ENCODE results near the gene C6orf89.

Gene C6orf89

DNA sequence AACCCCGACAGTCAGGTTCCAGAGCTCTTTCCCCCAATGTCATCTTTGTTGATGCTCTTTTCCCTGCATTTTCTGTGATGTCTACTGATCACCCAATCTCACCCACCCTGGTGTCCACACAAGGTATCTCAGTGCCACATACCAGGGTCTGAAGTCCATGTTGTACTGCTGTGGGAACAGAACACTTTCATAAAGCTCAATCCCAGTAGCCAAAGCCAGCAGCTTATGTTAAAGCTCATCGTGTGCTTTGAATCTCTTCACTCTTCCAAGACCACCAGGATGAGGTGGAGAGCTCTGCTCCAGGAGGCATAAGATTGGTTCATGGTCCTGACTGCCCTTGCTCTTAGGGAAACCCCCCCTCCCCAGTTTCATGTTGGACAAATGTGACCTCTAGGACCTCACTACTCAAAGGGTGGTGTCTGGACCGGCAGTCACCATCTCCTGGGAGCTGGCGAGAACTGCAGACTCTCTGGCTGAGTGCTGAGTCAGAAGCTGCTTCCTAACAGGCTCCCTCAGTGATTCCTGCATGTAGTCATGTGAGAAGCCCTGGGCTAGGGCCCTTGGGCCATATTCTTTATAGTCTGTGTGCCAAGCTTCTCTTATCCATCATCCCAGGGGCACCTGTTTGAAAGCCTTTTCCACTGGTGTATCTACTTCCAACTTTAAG is 33.1 kb upstream of the C6orf89 start:
- DNase-seq (ENCODE audit: low read depth in 4 of 4, low spot score in 1 of 4), result no peak

DNA sequence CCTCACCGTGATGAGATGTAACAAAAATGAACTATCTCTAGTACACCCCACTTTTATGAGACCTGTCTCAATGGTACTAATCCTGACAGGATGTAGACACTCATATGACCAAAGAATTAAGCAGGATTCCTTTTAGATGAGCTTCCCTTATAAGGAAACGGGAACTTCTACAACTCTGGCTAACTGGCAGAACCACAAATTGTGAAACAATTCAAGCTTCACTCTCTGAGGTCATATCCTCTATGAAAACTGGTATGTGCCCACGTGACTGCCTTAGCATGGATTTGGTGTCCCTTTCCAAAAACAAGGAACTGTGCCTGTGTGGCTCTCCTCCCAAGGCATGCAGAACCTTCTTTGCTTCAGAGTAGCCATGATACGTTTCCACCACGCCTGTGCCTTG is 32.4 kb upstream of the C6orf89 start:
- no peak for DNase-seq (ENCODE audit: low read depth in 4 of 4, low spot score in 1 of 4)

DNA sequence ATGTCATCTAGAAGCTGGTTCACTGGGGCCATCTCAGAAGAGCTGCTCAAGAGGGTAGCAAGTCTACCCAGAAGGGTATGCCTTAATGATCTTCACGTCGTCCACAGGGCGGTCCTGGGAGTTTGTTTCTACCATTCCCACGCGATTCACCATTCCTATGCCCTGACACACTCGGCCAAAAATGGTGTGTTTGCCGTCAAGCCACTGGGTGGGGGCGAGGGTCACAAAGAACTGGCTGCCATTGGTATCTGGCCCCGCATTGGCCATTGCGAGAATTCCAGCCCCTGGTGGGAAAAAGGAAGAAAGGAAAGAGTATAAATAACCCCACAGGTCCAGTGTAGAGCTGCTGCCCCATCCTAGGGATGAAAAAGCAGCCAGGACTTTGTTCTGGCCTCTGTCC is 30.0 kb upstream of the C6orf89 start:
- no peak for DNase-seq (ENCODE audit: low read depth in 4 of 4, low spot score in 1 of 4)

DNA sequence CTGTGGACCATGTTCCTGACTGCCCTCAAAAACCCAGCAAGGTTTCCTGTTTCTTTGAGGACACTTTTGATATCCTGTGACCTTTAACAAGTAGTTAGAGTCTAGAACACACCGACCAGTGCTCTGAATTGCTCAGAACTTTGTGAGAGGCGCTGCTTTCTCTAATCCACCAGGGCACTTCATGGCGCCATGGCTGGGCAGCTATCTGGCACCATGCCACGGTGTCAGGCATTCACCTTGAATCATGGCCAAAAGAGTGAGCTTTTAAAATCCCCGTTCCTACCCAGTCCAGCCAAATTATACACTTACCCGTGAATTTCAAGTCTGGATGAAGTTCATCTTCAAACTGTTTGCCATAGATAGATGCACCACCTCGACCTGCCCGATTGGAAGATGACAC is 29.5 kb upstream of the C6orf89 start:
- DNase-seq (ENCODE audit: low read depth in 4 of 4, low spot score in 1 of 4), result no peak

DNA sequence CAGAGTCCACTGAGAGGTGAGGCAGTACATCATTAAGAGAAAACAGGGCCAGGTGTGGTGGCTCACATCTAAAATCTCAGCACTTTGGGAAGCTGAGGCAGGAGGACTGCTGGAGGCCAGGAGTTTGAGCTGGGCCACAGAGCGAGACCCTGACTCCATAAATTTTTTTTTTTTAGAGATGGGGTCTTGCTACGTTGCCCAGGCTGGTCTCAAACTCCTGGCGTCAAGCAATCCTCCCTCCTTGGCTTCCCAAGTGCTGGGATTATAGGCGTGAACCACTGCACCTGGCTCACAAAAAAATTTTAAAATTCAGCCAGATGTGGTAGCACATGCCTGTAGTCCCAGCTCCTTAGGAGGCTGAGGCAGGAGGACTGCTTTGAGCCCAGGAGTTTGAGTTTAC is 28.4 kb upstream of the C6orf89 start:
- no peak for DNase-seq (ENCODE audit: low read depth in 4 of 4, low spot score in 1 of 4)

DNA sequence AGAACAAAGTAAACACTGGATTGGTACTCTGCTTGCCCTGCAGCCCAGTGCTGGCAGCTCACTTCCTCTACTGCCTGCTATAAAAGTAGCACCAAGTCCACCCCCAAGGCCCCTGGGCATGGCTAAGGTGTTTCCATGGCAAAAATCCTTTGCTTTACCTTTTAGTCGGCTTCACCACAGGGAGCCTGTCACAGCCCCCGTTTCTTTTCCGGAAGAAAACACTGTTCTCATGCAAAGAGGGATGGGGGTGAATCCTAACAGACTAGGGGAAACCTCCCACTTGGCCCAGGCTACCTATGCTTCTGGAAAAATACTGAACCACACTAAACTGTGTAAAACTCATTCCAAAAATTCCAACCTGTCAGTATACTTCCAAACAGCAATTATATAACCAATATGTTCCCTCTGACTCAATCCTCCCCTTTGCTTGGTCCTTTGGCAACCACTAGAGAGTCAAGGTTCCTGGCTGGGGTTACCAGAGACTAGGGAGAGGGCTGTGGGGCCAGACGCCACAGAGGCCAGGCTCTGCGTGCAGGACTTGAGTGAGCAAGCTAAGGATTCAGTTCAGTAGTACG is 27.3 kb upstream of the C6orf89 start:
- DNase-seq (ENCODE audit: low read depth in 4 of 4, low spot score in 1 of 4), result no peak

DNA sequence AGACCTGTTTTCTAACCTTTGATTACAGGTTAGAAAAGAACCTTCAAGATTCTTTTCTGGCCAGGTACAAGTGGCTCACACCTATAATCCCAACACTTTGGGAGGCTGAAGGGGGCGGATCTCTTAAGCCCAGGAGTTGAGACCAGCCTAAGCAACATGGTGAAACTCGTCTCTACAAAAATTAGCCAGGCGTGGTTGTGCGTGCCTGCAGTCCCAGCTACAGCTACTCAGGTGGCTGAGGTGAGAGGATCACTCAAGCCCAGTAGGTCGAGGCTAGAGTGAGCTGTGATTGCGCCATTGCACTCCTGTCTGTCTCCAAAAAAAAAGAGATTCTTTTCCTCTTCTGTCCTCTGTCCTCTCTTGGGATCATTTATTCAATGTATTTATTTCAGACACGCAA is 25.6 kb upstream of the C6orf89 start:
- no peak for DNase-seq (ENCODE audit: low read depth in 4 of 4, low spot score in 1 of 4)

DNA sequence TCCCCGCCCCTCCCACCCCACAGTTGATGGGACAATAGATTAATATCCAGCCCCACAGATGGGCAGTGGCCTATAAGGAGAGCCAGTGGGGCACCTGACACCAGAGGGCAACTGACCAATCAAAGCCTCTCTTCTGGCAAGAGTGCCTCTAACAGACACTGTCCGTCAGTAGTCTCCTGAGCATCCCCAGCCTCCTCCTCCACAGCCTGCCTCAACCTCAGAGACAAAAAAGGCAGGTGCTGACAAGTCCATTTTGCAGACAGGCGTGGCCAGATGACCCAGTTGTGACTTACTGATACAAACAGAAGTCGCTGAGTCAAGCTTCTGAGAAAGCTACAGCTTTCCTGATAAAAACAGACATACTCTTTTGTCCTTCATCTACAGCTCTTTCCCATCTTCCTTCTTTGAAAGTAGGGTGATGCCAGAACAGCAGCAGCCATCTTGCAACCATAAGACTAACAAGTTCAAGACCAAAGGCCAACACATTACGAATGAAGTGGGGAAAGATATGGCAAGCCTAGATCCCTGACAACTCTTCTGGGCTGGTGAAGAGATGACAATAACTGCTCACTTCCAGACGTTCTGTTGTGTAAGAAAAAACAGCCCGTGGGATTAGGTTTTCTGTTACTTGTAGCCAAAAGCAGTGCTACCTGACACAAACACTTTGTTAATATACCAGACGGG is 23.4 kb upstream of the C6orf89 start:
- no peak for DNase-seq (ENCODE audit: low read depth in 4 of 4, low spot score in 1 of 4)

DNA sequence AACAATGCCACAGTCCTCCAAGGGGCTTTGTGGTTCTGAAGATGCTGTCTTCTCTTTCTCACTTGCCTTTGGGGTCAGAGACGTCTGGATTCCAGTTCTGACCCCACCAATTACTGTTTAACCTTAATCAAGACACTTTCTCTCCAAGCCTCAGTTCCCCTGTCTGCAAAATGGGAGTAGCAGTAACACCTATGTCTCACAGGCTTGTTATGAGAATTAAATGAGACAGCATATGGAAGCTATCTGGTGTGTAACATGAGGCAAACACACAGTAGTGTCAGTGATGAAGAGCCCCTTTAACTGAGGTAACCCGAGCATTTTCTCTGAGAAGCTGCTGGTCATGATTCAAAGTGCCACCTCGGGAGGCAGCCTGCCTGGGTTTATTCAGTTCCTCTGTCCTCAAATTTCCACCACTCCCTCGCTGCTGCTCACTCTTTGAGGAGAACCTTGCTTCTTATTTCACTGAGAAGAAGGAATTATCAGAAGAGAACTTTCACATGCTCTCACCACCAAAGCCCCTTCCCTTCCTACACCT is 22.8 kb upstream of the C6orf89 start:
- no peak for DNase-seq (ENCODE audit: low read depth in 4 of 4, low spot score in 1 of 4)

DNA sequence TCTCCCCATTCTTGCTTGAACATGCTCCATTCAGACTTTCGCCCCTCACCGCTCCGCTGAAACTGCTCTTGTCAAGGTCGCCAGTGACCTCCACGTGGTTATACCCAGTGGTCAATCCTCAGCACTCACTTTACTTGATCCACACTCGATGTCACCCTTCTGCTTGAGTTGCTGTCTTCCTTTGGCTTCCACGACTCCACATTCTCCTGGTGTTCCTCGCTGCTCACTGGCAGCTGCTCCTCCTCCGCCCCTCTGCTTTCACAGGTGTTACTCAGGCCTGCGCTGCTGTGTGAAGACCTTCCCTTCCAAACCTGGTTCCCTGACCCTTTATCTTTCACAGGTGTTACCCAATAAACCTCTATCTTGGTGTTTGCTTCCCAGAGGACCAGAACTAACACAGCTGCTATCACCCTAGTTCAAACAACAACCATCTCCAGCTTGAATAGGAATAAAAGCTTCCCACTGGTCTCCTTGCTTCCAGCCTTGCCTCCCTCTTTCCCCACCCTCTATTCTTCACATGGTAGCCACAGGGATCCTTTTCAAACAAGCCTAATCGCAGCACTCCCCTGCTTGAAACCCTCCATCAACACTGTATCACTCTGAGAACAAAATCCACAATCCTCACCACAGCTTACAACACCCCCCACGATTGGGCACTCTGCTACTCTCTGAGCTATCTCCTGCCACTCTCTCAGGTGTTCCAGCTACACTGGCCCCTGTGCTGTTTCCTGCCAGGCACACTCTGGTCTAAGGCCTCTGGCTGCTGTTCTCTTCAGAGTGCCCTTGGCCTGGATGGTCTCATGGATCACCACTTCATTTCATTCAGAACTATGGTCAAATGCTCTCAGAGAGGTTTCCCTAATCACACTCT is 21.8 kb upstream of the C6orf89 start:
- DNase-seq (ENCODE audit: low read depth in 4 of 4, low spot score in 1 of 4), result no peak

DNA sequence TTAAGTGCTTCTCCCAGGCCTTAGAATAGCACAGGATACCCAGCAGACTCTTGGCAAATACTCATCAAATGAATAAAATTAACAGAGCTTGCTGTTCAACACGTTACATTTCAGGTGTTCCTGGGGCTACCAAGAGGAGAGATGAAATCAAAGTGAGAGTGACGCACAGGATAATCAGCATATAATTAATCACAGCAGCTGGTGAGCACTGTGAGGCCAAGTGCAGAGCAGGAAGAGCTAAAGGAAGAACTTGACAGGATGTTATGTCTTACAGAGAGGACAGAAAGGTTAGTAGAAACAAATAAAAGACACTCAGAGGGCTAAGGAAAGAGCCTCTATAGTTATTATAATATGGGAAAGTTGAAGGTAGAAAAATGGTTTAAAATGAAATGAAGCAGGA is 19.9 kb upstream of the C6orf89 start:
- DNase-seq (ENCODE audit: low read depth in 4 of 4, low spot score in 1 of 4), result no peak

DNA sequence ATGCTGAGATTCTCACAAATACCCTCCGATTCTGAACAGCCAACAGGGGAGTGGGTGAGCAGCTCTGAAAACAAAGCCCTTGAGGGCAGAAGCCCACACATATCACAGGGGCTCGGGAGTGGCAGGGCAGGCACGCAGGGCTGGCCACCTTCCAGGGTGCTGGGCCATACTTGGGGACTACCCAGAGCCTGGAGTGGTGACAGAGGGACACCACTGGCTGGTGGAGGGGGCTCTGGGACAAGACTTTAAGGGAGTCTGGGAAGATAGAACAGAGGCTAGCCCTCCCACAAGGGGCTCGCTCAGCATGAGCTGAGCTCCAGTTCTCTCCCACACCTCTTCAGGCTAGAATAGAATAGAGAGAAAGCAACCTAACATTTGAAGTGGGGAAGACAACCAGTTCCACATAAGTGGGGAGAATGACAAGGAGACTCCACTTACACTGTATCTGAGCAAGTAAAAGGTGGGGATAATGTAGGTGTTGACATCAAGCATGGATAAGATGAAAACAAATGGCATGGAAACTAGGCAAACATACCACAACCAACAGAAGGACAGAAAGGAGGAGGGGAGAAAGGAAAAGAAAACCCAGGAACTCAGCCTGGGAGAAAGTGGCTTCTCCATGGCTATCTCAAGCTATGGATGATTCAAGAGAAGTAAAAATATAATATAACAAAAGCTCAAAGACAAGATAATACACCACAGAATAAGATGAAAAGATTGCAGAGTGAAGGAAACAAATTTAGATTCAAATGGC is 18.1 kb upstream of the C6orf89 start:
- no peak for DNase-seq (ENCODE audit: low read depth in 4 of 4, low spot score in 1 of 4)

DNA sequence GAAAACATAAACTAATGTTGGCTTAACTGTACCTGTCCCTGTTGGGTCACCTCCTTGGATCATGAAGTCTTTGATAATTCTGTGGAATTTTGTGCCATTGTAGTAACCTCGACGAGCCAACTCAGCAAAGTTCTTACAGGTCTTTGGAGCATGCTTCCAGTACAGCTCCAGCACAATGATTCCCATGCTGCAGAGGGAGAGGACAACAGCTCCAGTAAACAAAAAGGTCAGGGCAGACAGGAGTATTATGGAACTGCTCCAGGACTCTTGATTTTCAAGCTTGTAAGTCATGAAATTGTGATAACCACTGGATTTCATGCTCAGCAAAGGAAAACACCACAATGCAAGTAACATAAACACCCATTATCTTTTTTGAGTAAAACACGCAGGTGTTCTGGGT is 14.1 kb upstream of the C6orf89 start:
- no peak for DNase-seq (ENCODE audit: low read depth in 4 of 4, low spot score in 1 of 4)

DNA sequence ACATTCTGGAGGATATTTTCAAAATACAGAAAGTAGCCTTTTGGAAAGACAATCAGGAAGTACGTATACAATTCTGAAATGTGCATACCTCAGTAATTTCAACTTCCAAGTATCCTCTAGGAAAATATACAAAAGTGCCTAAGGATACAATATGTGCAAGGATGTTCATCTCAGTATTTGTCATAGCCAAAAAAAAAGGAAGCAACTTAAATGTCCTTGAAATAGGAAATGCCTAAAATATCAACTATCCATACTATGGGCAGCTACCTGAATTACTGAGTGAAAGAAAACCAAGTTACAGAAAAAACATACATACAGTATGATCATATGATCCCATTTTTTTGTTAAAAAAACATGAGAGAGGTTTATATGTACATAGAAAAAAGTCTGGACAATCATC is 12.6 kb upstream of the C6orf89 start:
- DNase-seq (ENCODE audit: low read depth in 4 of 4, low spot score in 1 of 4), result no peak

DNA sequence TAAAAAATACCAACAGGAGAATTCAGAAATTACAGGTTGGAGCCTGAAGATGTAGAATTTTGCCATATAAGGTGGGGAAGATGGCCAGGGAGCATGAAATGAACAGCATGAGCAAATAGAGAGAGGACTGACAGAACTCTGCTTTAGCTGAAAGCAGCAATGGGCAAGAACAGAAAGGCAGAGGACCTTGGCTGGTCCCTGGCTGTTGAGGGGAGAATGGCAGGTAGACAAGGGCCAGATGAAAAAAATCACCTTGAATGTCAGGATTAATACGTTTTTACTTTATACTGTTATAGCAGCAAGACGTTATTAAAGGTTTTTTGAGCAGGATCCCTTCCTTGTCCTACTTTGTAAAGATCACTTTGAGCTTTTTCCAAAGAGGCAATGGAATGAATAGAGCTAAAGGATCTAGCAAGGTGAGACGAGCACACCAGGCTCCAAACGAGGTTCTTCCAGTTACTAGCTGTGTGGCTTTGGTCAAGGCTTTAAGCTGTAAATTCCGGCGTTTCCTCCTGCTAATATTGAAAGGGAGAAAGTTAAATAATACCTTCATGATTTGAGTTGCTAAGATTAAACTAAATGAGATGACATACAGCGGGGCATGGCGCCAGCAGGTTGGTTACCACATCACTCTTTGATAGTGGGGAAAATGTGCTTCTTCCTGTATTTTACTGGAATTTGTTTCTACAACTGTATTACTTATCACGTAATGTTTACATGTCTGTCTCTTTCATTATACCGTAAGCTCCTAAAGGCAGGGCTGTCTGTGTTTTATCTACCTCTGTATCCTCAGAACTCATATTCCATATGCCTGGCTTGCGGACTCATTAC is 11.9 kb upstream of the C6orf89 start:
- DNase-seq (ENCODE audit: low read depth in 4 of 4, low spot score in 1 of 4), result no peak

DNA sequence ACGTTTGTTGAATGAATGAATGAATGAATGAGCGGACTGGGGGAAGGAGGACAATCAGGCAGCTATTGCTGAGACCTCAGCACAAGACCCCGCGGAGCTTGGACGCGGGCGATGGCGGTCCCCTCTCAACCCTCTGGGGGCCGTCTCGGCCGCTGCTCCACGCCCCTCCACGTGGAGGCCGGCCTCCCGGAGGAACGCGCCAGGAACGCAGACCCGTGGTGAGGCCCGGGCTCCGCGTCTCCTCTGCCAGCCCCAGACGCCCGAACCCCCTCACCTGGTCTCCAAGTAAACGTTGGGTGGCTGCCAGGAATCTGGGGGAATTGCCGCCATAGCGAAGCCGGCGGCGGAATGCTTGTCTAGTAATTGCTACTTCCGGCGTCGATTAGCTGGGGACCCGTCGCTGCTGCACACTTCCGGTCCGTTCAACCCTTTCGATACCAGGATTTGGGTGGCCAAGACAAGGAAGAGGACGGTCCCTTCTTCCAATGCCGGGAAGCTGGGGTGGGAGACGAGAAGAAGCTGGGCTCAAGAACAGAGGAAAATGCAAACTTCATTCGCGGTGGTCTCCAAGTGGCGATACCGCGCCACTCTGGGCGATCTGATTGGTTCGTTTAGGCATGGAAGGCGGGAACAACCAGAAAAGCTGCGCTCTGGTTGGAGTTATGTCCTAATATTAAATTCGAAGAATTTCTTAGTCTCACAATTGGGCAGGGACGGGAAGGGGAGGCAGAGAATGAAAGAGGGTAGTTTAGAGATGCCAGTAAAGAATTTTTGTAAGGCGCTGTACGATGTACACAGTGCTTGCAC is 11.1 kb upstream of the C6orf89 start, which contains the start of gene PPIL1:
Gene PPIL1, minus strand, starts transcription at position 361 of the 807 bp plus-strand sequence. Its CDS starts 31 bp downstream, at position 330.
- peak; percentile 57 to 75 (median 72) for DNase-seq (ENCODE audit: low read depth in 4 of 4, low spot score in 1 of 4)

DNA sequence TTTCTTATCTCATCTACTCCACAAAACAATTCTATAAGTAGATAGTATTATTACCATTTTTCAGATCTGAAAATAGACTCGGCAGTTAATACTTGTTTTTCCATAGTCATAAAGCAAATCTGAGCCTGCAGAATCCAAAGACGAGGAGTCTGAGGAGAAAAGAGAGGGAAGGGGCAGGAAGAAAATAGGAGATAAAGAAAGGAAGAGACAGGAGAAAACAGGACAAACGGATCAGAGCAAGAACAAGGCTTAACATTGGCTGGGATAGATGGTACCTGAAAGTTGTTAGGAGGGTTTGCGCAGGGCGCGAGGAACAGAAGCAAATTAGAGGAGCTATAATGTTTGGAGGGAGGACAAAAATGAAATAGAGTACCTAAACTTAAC is 10.5 kb upstream of the C6orf89 start:
- DNase-seq (ENCODE audit: low read depth in 4 of 4, low spot score in 1 of 4), result no peak

DNA sequence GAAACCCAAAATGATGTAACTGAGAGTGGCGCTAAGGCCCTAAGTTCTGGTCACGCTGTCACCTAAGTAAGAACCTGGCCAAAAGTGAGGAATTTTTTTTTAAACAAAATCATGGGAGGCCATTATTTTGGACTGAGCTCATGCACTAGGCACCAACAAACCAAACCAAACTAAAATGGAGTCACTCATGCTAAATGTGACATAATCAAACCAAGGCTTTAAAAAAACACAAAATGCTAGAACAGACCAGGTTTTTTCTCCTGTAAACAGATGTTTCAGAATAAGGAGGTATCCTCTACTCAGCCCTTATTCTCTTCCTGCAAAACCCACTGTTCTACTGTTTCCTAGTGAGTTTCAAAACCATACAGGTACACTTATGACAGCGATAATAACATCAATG is 1.1 kb upstream of the C6orf89 start:
- no peak for DNase-seq (ENCODE audit: low read depth in 4 of 4, low spot score in 1 of 4)
